AG04449 (cell line): ENCODE data around the gene C1orf232.

Source experiments
- CTCF ChIA-PET: fragments of 350-600 bp; formaldehyde crosslinking; extraction: SDS; loops from one replicate; lab custom pipeline; 2021; ENCODE audit warnings: antibody characterized with exemption; lab: Yijun Ruan, JAX
- POLR2A ChIA-PET: fragments of 400-600, 350-600 bp; formaldehyde crosslinking; extraction: SDS; loops from one replicate; lab custom pipeline; 2020; ENCODE audit warnings: antibody characterized with exemption, inconsistent platforms; lab: Yijun Ruan, JAX
- DNase-seq: peaks from one replicate; pipeline ENCODE4 v3.0.0-alpha.2; 2010; ENCODE audit warnings: low read depth, low spot score
- H3K4me3 ChIP-seq: 2 replicates; pipeline ENCODE4 v1.5.1; 2011; ENCODE audit warnings: low read depth, mild to moderate bottlenecking, control low read depth, low read length
- TF ChIP-seq, protein P1 (sequence below): IDR thresholded peaks from one replicate; pipeline ENCODE4 v1.5.1; 2011; ENCODE audit warnings: mild to moderate bottlenecking, moderate library complexity, low read length, control low read depth, inconsistent platforms; ENCODE audit not compliant: insufficient read depth; ENCODE audit errors: missing control alignments

Gene C1orf232

DNA sequence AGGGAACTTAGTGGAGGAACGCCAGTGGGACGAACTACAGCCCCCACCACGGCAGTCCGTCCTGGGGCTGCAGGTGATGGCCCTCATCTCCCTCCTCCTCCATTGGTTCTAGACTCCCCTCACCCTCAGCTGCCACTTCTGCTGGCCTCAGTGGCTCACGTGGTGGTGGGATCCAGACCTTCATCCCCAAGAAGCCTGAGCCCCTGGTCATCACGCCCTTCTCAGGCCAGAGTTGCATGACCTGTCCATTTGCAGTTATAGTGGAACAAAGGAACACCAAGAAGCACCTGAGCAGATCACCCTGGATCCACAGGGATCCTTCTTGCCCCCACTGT is 22.8 kb downstream of the C1orf232 start:
- ChIA-PET POLR2A (no interaction called here), CTCF (interaction anchor here (1.1 to 14.3 kb wide), 27 partner anchors 9 to 250 kb away, joined by 3 to 360 read pairs (median 9); partner anchors contain the start of genes CEP85, PDIK1L, TRIM63 and ZNF593)
- TF ChIP-seq, protein P1, sequence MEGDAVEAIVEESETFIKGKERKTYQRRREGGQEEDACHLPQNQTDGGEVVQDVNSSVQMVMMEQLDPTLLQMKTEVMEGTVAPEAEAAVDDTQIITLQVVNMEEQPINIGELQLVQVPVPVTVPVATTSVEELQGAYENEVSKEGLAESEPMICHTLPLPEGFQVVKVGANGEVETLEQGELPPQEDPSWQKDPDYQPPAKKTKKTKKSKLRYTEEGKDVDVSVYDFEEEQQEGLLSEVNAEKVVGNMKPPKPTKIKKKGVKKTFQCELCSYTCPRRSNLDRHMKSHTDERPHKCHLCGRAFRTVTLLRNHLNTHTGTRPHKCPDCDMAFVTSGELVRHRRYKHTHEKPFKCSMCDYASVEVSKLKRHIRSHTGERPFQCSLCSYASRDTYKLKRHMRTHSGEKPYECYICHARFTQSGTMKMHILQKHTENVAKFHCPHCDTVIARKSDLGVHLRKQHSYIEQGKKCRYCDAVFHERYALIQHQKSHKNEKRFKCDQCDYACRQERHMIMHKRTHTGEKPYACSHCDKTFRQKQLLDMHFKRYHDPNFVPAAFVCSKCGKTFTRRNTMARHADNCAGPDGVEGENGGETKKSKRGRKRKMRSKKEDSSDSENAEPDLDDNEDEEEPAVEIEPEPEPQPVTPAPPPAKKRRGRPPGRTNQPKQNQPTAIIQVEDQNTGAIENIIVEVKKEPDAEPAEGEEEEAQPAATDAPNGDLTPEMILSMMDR: no peak
- no peak overlapping the region for H3K4me3 ChIP-seq
- no peak for DNase-seq

DNA sequence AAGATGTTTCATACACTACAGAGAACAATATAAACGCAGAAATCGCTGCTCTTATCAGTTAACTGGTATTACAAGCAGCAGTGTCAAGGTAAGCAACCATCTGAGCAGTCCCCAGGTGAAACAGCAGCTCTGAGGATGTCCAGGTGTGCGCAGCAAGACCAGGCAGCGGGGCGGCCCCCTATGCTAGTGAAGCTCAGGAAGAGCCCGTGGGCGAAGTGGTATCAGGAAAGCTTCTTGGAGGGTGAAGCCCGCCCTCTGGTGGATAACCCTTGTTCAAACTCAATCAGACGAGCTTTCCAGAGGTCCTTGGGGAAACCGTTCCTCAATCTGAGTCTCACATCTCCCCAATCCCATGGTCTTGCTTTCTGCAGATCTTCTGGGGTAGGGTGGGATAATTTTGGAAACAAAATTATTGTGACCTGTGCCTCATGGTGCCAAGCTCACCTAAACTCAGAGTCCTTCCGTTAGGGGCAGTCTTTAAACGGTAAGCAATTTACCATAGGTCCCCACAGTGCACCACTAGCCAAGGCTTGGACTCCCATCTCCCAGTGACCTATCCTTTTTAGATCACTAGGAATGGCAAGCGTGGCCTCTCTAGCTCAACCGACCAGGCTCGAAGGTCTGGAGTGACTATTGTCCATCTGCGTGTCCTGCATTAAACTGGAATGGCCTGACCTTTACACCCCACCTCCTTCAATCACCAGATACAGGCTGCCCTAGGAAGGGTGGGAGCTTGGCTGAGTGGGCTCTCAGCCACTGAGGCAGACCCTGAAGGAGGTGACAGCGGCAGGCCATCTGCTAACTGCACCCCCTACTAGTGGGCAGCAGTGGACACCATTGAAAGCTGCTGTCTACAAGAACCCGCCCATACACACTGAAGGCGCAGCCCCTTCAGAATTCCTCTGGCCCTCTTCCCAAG is 23.5 kb downstream of the C1orf232 start:
- POLR2A ChIA-PET: no interaction called here

DNA sequence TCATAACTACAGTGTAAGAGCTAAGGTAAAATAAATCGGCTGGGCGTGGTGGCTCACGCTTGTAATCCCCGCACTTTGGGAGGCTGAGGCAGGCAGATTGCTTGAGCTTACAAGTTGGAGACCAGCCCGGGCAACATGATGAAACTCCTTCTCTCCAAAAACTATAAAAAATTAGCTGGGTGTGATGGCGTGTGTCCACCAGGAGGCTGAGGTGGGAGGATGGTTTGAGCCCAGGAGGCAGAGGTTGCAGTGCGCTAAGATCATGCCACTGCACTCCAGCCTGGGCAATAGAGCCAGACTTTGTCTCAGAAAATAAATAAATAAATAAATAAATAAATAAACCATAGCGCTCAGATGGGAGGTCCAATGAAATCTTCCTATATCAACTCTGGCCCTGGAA is 26.6 kb downstream of the C1orf232 start:
- ChIA-PET POLR2A (no interaction called here), CTCF (interaction anchor here (0.6 to 14.3 kb wide), 13 partner anchors 12 to 1078 kb away, joined by 3 to 360 read pairs (median 4); partner anchors contain the start of gene C1orf232)
- no peak overlapping the region for H3K4me3 ChIP-seq
- TF ChIP-seq, protein P1: no peak
- DNase-seq: no peak

More for the DNA sequence above, 23.5 kb downstream of the C1orf232 start:
- H3K4me3 ChIP-seq: no peak overlapping the region
- CTCF ChIA-PET: interaction anchor here (0.6 to 14.3 kb wide), 49 partner anchors 8 to 308 kb away, joined by 3 to 360 read pairs (median 5); partner anchors contain the start of genes CEP85, EXTL1, PDIK1L and TRIM63
- no peak for DNase-seq
- TF ChIP-seq, protein P1: peak; percentile 76

DNA sequence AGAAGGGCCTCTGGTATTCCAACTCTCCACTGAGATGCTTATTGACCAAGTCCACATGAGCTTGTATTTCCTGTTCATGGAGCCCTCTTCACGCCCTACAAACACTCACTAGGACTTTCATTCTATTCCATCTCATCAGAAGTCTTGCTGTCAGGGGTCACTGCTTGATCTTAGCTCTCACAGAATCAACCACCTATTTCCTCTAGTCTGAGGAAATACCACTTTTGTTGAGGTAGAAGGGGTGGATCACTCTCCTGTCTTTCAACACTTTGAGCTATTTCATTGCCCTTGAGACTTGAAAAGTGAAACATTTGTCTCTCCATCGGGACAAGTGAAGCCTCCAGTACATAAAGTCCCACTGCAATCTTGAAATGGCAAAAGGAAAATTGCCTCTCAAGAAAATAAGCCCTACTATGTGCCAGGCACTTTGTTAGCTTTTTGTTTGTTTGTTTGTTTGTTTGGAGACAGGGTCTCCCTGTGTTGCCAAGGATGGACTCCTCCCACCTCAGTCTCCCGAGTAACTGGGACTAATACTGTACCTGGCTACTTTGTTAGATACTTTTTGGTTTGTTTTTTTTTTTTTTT is 29.7 kb downstream of the C1orf232 start:
- CTCF ChIA-PET: interaction anchor here (0.6 to 14.3 kb wide), 8 partner anchors 9 to 182 kb away, joined by 3 to 360 read pairs (median 4); partner anchors contain the start of gene ZNF593
- POLR2A ChIA-PET: interaction anchor here (0.5 kb wide), 1 partner anchor 102 kb away, joined by 4 read pairs; no protein-coding TSS in a partner anchor

DNA sequence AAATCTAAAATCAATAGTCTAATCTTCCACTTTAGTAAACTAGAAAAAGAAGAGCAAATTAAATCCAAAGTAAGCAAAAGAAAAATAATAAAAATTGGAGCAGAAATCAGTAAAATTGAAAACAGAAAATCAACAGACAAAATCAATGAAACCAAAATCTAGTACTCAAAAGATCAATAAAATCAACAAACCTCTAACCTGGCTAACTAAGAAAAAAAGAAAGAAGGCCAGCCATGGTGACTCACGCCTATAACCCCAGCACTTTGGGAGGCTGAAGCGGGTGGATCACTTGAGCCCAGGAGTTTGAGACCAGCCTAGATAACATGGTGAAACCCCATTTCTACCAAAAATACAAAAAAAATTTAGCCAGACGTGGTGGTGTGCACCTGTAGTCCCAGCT is 34.3 kb downstream of the C1orf232 start:
- ChIA-PET POLR2A (no interaction called here), CTCF (interaction anchor here (2.8 kb wide), 1 partner anchor 10 kb away, joined by 11 read pairs; no protein-coding TSS in a partner anchor)
- H3K4me3 ChIP-seq: no peak overlapping the region
- TF ChIP-seq, protein P1: no peak
- DNase-seq: no peak

More for the DNA sequence above, 29.7 kb downstream of the C1orf232 start:
- H3K4me3 ChIP-seq: no peak overlapping the region
- TF ChIP-seq, protein P1: no peak
- no peak for DNase-seq
